ENCODE measurements around the gene STH. TPM values are rescaled to one million over a fixed set of nuclear protein-coding genes. Genes with fewer than 3 reads are reported as not detected.
A peak's percentile ranks its signal among the peaks of the same experiment; 100 is the strongest.

The STH gene
- total RNA-seq, 2 donors from 2014 or later = not detected

DNA sequence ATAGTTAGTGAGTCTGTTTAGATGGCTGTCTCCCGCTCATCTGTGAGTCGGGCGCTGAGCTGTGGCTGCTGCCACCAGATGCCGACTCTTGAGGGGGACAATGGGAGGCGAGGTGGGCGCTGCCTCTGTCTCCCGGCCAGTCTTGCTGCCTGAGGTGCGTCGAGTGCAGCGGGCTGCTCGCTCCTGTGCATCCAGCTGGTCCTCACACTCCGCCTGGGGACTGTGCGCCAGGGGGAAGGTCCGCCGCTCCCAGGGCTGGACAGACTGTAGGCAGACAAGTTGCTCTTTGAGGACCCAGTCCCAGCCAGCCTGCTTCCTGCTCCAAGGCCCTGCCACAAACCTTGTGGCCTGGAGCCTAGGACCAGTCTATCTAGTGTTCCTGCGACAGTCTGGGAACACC, 32.4 kb downstream of the STH start:
- H3K36me3 Mint-ChIP-seq (ENCODE audit: insufficient read depth in 2 of 2) = peaks cover 7 to 19% of the 10 kb centered on the region in 2 donors
- ATAC-seq (replicated peaks in 1 of 2) (no peak), DNase-seq (no peak)
- H3K4me1 Mint-ChIP-seq (ENCODE audit: low read depth) = peaks cover 21% of the 10 kb centered on the region
- H3K27me3 Mint-ChIP-seq (ENCODE audit: low read depth) = no peaks in the 10 kb centered on the region
- H3K9me3 Mint-ChIP-seq = no peaks in the 10 kb centered on the region
- no peak overlapping the region for H3K4me3 Mint-ChIP-seq
- H3K27ac Mint-ChIP-seq = no peak overlapping the region

DNA sequence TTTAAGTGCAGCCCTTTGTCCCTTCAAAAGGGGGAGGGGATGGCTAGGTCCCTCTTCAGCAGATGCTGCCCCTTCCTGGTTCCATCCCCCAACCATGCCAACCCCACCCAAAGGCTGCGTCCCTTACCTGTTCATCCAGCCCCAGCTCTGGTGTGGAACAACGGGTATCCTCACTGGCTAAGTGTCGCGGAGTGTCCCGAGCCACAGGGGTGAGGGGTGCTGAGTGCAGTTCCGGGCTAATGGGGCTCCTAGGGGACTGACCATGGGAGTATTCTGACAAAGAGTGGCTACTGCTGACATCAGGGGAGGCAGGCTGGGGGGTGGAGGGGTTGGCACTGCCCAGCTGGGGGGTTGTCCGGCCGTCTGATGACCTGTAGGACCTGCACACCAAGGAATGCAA, 32.9 kb downstream of the STH start:
- Mint-ChIP-seq H3K4me3 (no peak overlapping the region), H3K27me3 (ENCODE audit: low read depth) (no peaks in the 10 kb centered on the region), H3K27ac (no peak overlapping the region), H3K4me1 (ENCODE audit: low read depth) (peaks cover 21% of the 10 kb centered on the region), H3K36me3 (ENCODE audit: insufficient read depth in 2 of 2) (peaks cover 7 to 19% of the 10 kb centered on the region in 2 donors), H3K9me3 (no peaks in the 10 kb centered on the region)
- ATAC-seq (replicated peaks in 1 of 2) (no peak), DNase-seq (no peak)

DNA sequence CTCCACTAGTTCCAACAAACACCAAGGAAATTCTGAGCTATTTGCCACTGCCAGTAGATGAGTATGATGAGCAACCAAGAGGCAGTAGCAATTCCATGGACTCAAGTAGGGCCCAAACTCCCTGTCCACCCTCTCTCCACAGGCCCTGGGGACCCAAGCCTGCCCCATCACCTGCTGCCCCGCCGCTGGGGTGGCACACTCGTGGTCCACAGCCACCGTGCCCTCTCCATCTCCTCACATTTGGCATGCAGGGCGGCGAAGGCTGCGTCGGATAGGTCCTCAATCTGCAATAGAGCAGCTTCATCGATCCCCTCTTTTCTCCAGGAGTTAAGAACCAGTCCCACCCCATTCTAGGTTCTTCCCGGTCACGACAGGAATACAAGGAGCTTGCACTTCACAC, 33.9 kb downstream of the STH start:
- H3K36me3 Mint-ChIP-seq (ENCODE audit: insufficient read depth in 2 of 2) = peaks cover 7 to 22% of the 10 kb centered on the region in 2 donors
- DNase-seq = no peak
- ATAC-seq (replicated peaks in 1 of 2) = no peak
- peaks cover 18% of the 10 kb centered on the region for H3K4me1 Mint-ChIP-seq (ENCODE audit: low read depth)
- no peaks in the 10 kb centered on the region for H3K9me3 Mint-ChIP-seq
- H3K27me3 Mint-ChIP-seq (ENCODE audit: low read depth) = no peaks in the 10 kb centered on the region
- H3K27ac Mint-ChIP-seq = no peak overlapping the region
- H3K4me3 Mint-ChIP-seq = no peak overlapping the region

DNA sequence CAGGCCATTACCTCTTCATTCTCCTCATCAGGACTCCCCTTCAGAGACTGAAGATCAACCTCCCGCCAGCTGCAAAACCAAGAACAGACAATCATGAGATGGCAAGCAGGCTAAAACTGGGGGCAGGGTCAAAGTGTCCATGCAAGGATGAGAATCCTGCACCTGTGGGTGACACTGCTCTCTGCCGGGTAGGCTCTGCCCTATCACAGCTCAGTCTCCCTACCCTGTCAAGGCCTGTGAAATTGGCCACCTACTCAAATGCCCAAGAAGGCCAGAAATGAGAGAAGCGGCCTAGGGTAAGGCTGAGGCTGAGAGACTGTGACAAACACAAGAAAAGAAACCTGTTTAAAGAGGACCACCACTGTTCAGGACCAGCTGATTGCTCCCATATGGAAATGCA, 34.3 kb downstream of the STH start:
- Mint-ChIP-seq H3K27ac (peak overlapping the region; percentile 14), H3K36me3 (ENCODE audit: insufficient read depth in 2 of 2) (peaks cover 11 to 27% of the 10 kb centered on the region in 2 donors), H3K4me1 (ENCODE audit: low read depth) (peaks cover 13% of the 10 kb centered on the region), H3K9me3 (no peaks in the 10 kb centered on the region), H3K27me3 (ENCODE audit: low read depth) (no peaks in the 10 kb centered on the region), H3K4me3 (no peak overlapping the region)
- ATAC-seq (replicated peaks in 1 of 2) = no peak
- no peak for DNase-seq

DNA sequence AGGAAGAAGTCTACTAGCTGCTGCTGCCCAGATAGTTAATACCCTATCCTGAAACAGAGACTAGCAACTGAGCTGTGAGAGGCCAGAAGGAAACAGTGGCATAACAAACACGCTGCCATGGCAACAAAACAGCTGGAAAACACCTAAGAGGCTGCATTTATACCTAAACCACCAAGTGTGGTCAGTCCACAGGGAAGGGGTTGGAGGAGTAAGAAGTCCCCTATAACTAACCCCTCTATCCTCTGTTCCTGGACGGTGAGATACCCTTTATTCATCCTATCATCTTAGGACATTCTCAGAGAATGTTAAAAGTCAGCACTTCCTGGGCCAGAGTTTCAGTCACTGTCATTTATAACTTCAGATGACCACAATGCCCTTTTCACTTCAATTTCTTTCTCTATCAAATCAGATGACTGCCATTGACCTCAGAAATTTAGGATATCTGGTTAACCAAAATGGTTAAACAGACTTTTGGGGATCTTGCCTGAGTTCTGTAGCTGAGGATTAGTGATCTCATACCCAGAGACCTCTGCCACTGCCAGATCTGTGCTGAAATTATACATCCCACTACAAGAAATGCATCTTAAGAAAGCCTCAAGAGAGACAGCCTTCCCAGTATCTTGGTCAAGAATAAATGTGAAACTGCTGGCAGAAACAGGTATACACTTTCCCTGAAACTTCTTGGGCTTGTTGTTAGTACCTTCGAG, 36.2 kb downstream of the STH start:
- Mint-ChIP-seq H3K27ac (peak overlapping the region; percentile 62), H3K4me3 (no peak overlapping the region), H3K27me3 (ENCODE audit: low read depth) (no peaks in the 10 kb centered on the region), H3K9me3 (no peaks in the 10 kb centered on the region), H3K4me1 (ENCODE audit: low read depth) (peaks cover 11% of the 10 kb centered on the region), H3K36me3 (ENCODE audit: insufficient read depth in 2 of 2) (peaks cover 11 to 27% of the 10 kb centered on the region in 2 donors)
- ATAC-seq (replicated peaks in 1 of 2) (peak; percentile 57 to 64), DNase-seq (peak in 1 of 2 donors; percentile 22)

DNA sequence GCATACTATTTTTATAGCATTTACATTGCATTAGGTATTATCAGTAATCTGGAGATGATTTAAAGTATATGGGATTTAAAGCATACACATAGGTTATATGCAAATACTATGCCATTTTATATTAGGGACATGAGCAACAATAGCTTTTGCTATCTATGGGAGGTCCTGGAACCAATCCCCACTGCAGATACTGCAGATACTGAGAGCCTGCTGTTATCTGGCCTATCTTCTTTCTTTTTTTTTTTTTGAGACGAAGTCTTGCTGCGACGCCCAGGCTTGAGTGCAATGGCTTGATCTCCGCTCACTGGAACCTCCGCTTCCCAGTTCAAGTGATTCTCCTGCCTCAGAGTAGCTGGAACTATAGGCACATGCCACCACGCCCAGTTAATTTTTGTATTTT, 37.4 kb downstream of the STH start:
- DNase-seq (no peak), ATAC-seq (replicated peaks in 1 of 2) (no peak)
- no peaks in the 10 kb centered on the region for H3K27me3 Mint-ChIP-seq (ENCODE audit: low read depth)
- peaks cover 9 to 28% of the 10 kb centered on the region in 2 donors for H3K36me3 Mint-ChIP-seq (ENCODE audit: insufficient read depth in 2 of 2)
- no peaks in the 10 kb centered on the region for H3K9me3 Mint-ChIP-seq
- peak overlapping the region; percentile 41 for H3K27ac Mint-ChIP-seq
- peaks cover 11% of the 10 kb centered on the region for H3K4me1 Mint-ChIP-seq (ENCODE audit: low read depth)
- no peak overlapping the region for H3K4me3 Mint-ChIP-seq

DNA sequence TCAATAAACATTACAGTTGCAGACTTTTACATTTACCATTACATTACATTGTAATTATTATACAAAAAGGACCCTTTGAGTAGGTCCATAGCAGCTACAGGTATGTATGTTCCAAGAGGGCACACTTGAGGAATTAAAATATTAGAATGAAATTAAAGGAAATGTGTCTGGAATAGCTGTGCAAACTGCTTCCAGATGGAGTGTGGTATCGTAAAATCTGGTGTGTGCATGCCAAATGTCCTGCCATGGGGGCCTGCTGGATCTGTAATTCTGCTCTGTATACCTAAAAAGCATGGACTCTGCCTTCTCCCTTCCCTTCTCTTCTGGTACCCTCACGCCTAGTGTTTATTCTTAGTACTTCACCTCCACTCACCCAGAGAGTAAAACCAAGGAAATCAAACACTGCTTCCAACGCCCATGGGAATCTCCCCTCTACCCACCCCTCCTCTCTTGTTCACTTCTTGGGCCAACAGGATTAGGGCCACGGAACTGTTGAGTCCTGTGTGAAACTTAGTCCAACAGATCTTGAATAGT, 38.7 kb downstream of the STH start:
- DNase-seq (no peak), ATAC-seq (replicated peaks in 1 of 2) (no peak)
- no peaks in the 10 kb centered on the region for H3K9me3 Mint-ChIP-seq
- peaks cover 11% of the 10 kb centered on the region for H3K4me1 Mint-ChIP-seq (ENCODE audit: low read depth)
- peak overlapping the region; percentile 61 for H3K27ac Mint-ChIP-seq
- H3K27me3 Mint-ChIP-seq (ENCODE audit: low read depth) = no peaks in the 10 kb centered on the region
- peaks cover 7 to 29% of the 10 kb centered on the region in 2 donors for H3K36me3 Mint-ChIP-seq (ENCODE audit: insufficient read depth in 2 of 2)
- H3K4me3 Mint-ChIP-seq = no peak overlapping the region

DNA sequence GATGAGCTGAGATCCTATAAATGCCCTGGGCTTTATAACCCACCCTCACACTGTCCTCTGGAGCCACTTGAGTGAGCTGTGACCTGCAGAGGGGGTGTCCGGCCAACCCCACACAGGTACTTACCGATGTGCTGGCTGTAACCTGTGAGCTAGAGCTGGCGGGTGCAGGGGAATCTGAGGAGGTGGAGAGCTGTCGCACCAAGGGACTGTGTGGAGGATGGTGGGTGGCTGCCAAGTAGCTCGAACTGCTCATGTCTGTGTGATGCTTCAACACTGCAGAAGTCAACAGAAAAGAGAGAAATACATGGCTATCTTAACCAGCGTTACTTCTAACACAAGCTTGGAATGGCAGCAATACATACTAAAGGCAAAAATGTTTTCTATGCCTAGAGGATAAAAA, 39.4 kb downstream of the STH start:
- peaks cover 4 to 29% of the 10 kb centered on the region in 2 donors for H3K36me3 Mint-ChIP-seq (ENCODE audit: insufficient read depth in 2 of 2)
- H3K27me3 Mint-ChIP-seq (ENCODE audit: low read depth) = no peaks in the 10 kb centered on the region
- H3K4me1 Mint-ChIP-seq (ENCODE audit: low read depth) = peaks cover 11% of the 10 kb centered on the region
- no peaks in the 10 kb centered on the region for H3K9me3 Mint-ChIP-seq
- no peak for ATAC-seq (replicated peaks in 1 of 2)
- peak overlapping the region; percentile 61 for H3K27ac Mint-ChIP-seq
- DNase-seq = no peak
- H3K4me3 Mint-ChIP-seq = no peak overlapping the region

DNA sequence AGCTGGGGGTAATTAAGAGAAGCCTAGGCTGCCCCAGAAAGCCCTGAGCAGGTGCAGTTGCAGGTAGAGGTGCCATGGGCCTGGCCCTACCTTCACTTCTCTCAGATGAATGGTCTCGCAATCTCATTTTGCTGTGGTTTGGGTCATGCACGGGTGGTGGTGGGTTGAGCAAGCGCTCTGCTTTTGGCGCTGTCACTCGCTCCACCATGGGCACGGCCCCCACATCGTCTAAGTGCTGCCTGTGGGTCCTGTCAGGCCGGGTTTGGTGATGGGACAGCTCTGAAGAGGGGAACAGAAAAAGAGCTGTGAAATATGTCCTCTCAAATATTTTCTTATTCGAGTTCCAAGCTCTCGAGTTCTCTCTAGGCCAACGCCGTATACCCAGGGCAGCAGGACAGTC, 39.9 kb downstream of the STH start:
- Mint-ChIP-seq H3K9me3 (no peaks in the 10 kb centered on the region), H3K27me3 (ENCODE audit: low read depth) (no peaks in the 10 kb centered on the region), H3K4me1 (ENCODE audit: low read depth) (peaks cover 11% of the 10 kb centered on the region), H3K36me3 (ENCODE audit: insufficient read depth in 2 of 2) (peaks cover 7 to 30% of the 10 kb centered on the region in 2 donors), H3K27ac (no peak overlapping the region), H3K4me3 (no peak overlapping the region)
- ATAC-seq (replicated peaks in 1 of 2) = no peak
- no peak for DNase-seq

DNA sequence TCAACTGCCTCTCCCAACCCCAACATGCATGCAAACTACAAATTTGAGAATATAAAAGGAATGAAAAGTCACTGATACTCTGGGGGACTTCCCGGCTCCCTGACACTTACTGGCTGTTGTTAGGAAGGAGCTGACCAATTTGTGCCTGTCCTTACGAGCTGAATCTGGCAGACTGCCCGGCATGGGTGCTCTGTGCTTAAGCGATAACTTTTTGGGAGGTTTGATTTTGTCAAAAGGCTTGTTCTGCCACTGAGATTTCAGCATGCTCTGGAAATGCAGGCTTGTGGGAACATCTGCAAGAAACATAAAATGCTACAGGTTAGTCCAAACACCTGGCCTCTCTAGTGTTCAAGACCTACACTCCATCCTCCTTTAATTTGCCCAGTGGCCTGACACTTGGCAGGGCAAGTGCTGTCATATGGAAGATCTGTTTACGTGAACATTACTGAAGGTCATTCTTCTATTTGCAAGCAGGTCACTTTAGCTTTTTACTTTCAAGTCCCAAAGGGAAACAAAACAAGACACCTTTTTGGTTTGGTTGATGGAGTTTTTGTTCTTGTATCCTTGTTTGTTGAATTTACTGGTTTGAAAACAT, 40.6 kb downstream of the STH start:
- Mint-ChIP-seq H3K4me1 (ENCODE audit: low read depth) (peaks cover 11% of the 10 kb centered on the region), H3K9me3 (no peaks in the 10 kb centered on the region), H3K27ac (peak overlapping the region; percentile 48), H3K27me3 (ENCODE audit: low read depth) (no peaks in the 10 kb centered on the region), H3K4me3 (no peak overlapping the region), H3K36me3 (ENCODE audit: insufficient read depth in 2 of 2) (peaks cover 7 to 27% of the 10 kb centered on the region in 2 donors)
- no peak for DNase-seq
- ATAC-seq (replicated peaks in 1 of 2) = no peak

DNA sequence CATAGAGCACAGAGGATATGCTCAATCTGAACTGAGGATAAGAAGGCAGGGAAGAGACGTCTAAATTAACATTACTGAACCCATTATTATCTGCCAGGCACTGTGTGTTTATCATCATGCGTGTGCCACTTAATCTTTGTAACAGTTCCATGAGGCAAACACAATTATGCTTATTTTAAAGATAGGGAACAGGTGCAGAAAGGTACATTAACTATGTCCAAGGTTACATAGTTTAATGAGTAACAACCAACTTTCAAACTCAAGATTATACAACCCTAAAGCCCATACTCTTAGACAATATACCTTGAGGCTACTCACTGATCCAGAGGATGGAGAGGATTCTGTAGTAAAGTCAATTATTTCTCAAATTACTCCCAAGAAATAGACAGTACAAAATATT, 43.2 kb downstream of the STH start:
- Mint-ChIP-seq H3K9me3 (no peaks in the 10 kb centered on the region), H3K4me3 (no peak overlapping the region), H3K36me3 (ENCODE audit: insufficient read depth in 2 of 2) (peaks cover 12 to 26% of the 10 kb centered on the region in 2 donors), H3K27ac (no peak overlapping the region), H3K4me1 (ENCODE audit: low read depth) (peaks cover 10% of the 10 kb centered on the region), H3K27me3 (ENCODE audit: low read depth) (no peaks in the 10 kb centered on the region)
- no peak for ATAC-seq (replicated peaks in 1 of 2)
- DNase-seq = no peak

DNA sequence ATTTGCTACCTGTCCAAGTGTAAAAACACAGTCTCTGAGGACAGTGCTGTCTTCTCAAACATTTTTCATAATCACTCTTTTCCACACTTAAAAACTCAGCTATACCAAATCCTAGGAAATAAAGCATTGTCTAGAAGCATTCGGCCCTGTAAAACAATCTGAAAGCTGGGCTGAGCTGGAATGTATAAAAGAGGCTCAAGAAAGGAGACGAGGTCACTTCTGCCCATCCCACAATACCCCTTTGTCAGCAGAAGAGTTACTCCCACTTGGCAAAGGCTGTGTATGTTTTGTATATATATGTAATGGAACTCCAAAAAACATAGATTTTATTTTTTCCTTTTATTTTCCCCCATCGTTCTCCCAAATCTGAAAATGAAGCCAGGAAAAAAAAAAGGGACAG, 43.9 kb downstream of the STH start:
- H3K4me3 Mint-ChIP-seq = no peak overlapping the region
- peaks cover 10% of the 10 kb centered on the region for H3K4me1 Mint-ChIP-seq (ENCODE audit: low read depth)
- H3K9me3 Mint-ChIP-seq = no peaks in the 10 kb centered on the region
- DNase-seq (no peak), ATAC-seq (replicated peaks in 1 of 2) (no peak)
- no peaks in the 10 kb centered on the region for H3K27me3 Mint-ChIP-seq (ENCODE audit: low read depth)
- H3K27ac Mint-ChIP-seq = peak overlapping the region; percentile 39
- peaks cover 12 to 25% of the 10 kb centered on the region in 2 donors for H3K36me3 Mint-ChIP-seq (ENCODE audit: insufficient read depth in 2 of 2)

DNA sequence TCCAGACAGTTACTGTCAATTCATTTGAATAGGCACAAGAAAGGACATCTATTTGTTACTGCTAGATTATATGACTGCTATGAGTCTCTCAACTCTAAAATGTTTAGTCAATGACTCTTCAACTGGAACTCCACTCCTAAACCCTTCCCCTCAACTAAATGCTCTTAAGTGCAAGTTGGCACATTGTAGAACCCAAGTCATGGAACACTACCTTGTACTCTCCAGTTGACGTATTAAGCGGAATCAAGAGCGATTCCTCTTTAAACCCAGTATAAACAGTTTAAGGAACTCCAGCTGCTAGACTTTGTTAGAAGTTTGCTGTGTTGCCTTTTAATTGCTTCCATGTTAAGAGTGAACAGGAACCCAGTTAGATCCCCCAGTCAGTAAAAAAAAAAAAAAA, 44.6 kb downstream of the STH start:
- no peak overlapping the region for H3K4me3 Mint-ChIP-seq
- H3K27ac Mint-ChIP-seq = peak overlapping the region; percentile 40
- no peak for DNase-seq
- H3K9me3 Mint-ChIP-seq = no peaks in the 10 kb centered on the region
- peaks cover 8 to 20% of the 10 kb centered on the region in 2 donors for H3K36me3 Mint-ChIP-seq (ENCODE audit: insufficient read depth in 2 of 2)
- no peak for ATAC-seq (replicated peaks in 1 of 2)
- H3K4me1 Mint-ChIP-seq (ENCODE audit: low read depth) = peaks cover 10% of the 10 kb centered on the region
- H3K27me3 Mint-ChIP-seq (ENCODE audit: low read depth) = no peaks in the 10 kb centered on the region
